GM23338 (cell line): ENCODE measurements around the gene TMEM147. TPM values are rescaled to one million over a fixed set of nuclear protein-coding genes. Genes with fewer than 3 reads are reported as not detected.

Experiments used
- ATAC-seq: fragments of 200-7000 bp; cut with Tn5 transposase; 3 replicates; pipeline ENCODE4 v1.9.1; 2020
- DNase-seq: peaks from one replicate; pipeline ENCODE4 v3.0.0-alpha.2; 2015; ENCODE audit warnings: low spot score
- H2AFZ ChIP-seq: fragments of 200-600 bp; sonication (generic); 2 replicates; pipeline ENCODE4 v1.8.0; 2016; ENCODE audit warnings: antibody characterized with exemption, mild to moderate bottlenecking, moderate library complexity
- H3F3A ChIP-seq: fragments of 200-600 bp; sonication (generic); replicated peaks from 2 replicates; pipeline ENCODE4 v1.8.0; 2017; ENCODE audit warnings: antibody characterized with exemption, mixed run types, low read depth
- H3K27ac ChIP-seq: fragments of 200-600 bp; sonication (generic); 2 replicates; pipeline ENCODE4 v1.6.1; 2016; ENCODE audit warnings: low read depth
- H3K27me3 ChIP-seq: fragments of 200-600 bp; sonication (generic); 2 replicates; pipeline ENCODE4 v1.8.0; 2016; ENCODE audit warnings: mild to moderate bottlenecking, mixed run types, moderate library complexity; ENCODE audit not compliant: insufficient read depth
- H3K36me3 ChIP-seq: fragments of 200-600 bp; sonication (generic); 2 replicates; pipeline ENCODE4 v1.8.0; 2016; ENCODE audit warnings: mild to moderate bottlenecking; ENCODE audit not compliant: insufficient read depth
- H3K4me1 ChIP-seq: fragments of 200-600 bp; sonication (generic); 2 replicates; pipeline ENCODE4 v1.8.0; 2016; ENCODE audit warnings: mild to moderate bottlenecking, moderate library complexity; ENCODE audit not compliant: insufficient read depth
- H3K4me2 ChIP-seq: fragments of 200-600 bp; sonication (generic); 2 replicates; pipeline ENCODE4 v1.7.1; 2017; ENCODE audit warnings: mixed run types
- H3K4me3 ChIP-seq: fragments of 200-600 bp; sonication (generic); 2 replicates; pipeline ENCODE4 v1.6.1; 2016; ENCODE audit warnings: mixed run types
- H3K79me2 ChIP-seq: fragments of 200-600 bp; sonication (generic); replicated peaks from 2 replicates; pipeline ENCODE4 v1.8.0; 2017; ENCODE audit warnings: mild to moderate bottlenecking; ENCODE audit not compliant: insufficient read depth
- H3K9me2 ChIP-seq: fragments of 200-600 bp; sonication (generic); 2 replicates; pipeline ENCODE4 v1.8.0; 2017; ENCODE audit not compliant: insufficient read depth
- H4K20me1 ChIP-seq: fragments of 200-600 bp; sonication (generic); replicated peaks from 2 replicates; pipeline ENCODE4 v1.8.0; 2017; ENCODE audit warnings: mild to moderate bottlenecking; ENCODE audit not compliant: insufficient read depth
- H3K27ac Mint-ChIP-seq: 2 replicates; pipeline ENCODE4 v1.8.0; 2020; ENCODE audit warnings: inconsistent platforms, mild to moderate bottlenecking, moderate library complexity, mixed read lengths
- H3K27me3 Mint-ChIP-seq: 3 replicates; pipeline ENCODE4 v1.8.0; 2022; ENCODE audit warnings: low read depth, mild to moderate bottlenecking, moderate library complexity, mixed read lengths, inconsistent platforms; ENCODE audit not compliant: insufficient read depth, poor library complexity
- H3K36me3 Mint-ChIP-seq: 3 replicates; pipeline ENCODE4 v1.8.0; 2021; ENCODE audit warnings: low read depth, mild to moderate bottlenecking, inconsistent platforms, moderate library complexity, mixed read lengths
- H3K4me1 Mint-ChIP-seq: 3 replicates; pipeline ENCODE4 v1.8.0; 2020; ENCODE audit warnings: mild to moderate bottlenecking, inconsistent platforms, mixed read lengths
- H3K4me3 Mint-ChIP-seq: 3 replicates; pipeline ENCODE4 v1.8.0; 2021; ENCODE audit warnings: moderate library complexity, mild to moderate bottlenecking, inconsistent platforms, mixed read lengths
- H3K9me3 Mint-ChIP-seq: 3 replicates; pipeline ENCODE4 v1.8.0; 2020; ENCODE audit warnings: moderate library complexity, mild to moderate bottlenecking, inconsistent platforms, mixed read lengths
- CREB1 ChIP-seq: fragments of 250-450 bp; sonication (Bioruptor Pico); IDR thresholded peaks from 2 replicates; pipeline ENCODE4 v1.5.0; 2020; ENCODE audit warnings: low read depth, mild to moderate bottlenecking, moderate library complexity
- EZH2 ChIP-seq: fragments of 200-600 bp; sonication (generic); IDR thresholded peaks from one replicate; pipeline ENCODE4 v1.8.0; 2017; ENCODE audit warnings: antibody characterized with exemption, mild to moderate bottlenecking, low read depth; ENCODE audit not compliant: unreplicated experiment
- EZH2phosphoT487 ChIP-seq: fragments of 200-600 bp; sonication (generic); IDR thresholded peaks from one replicate; pipeline ENCODE4 v1.8.1; 2018; ENCODE audit warnings: antibody characterized with exemption; ENCODE audit not compliant: unreplicated experiment
- JUNB ChIP-seq: IDR thresholded peaks from one replicate; pipeline ENCODE4 v1.6.1; 2016; ENCODE audit warnings: antibody characterized with exemption; ENCODE audit not compliant: unreplicated experiment
- NANOG ChIP-seq: IDR thresholded peaks from 2 replicates; pipeline ENCODE4 v1.6.1; 2016; ENCODE audit warnings: antibody characterized with exemption, borderline replicate concordance
- POLR2AphosphoS5 ChIP-seq: IDR thresholded peaks from 2 replicates; pipeline ENCODE4 v1.6.1; 2016; ENCODE audit warnings: antibody characterized with exemption, low read depth
- STAT1 ChIP-seq: IDR thresholded peaks from one replicate; pipeline ENCODE4 v1.6.1; 2016; ENCODE audit warnings: antibody characterized with exemption; ENCODE audit not compliant: unreplicated experiment
- ZNF114 ChIP-seq: fragments of 250-450 bp; sonication (Bioruptor Pico); IDR thresholded peaks from 2 replicates; pipeline ENCODE4 v1.5.0; 2020; ENCODE audit warnings: mild to moderate bottlenecking, moderate library complexity
- ZNF331 ChIP-seq: fragments of 250-450 bp; sonication (Bioruptor Pico); IDR thresholded peaks from 2 replicates; pipeline ENCODE4 v1.5.0; 2020; ENCODE audit warnings: low read depth, mild to moderate bottlenecking, moderate library complexity
- polyA plus RNA-seq: library from polyadenylated mRNA; unstranded; fragments of >200 nt; fragmentation: Nextera tagmentation; extraction: Ambion mirVana; gene quantifications from 2 replicates; pipeline ENCODE4 v1.2.1, GENCODE V29; 2016
- total RNA-seq: library from RNA; depleted of rRNA; stranded (reverse); fragments of >200 nt; shearing (Covaris generic); gene quantifications from 2 replicates; pipeline ENCODE4 v1.2.3, GENCODE V29; 2014
- TF ChIP-seq, protein P1 (sequence below), 2 experiments: fragments of 200-600 bp in 1 of 2; sonication (generic) in 1 of 2; conservative IDR thresholded peaks; 2 replicates each; pipeline versions ENCODE4 v1.5.1 to v1.6.1; 2016 to 2017; ENCODE audit warnings: antibody characterized with exemption in 2 of 2, low read depth in 2 of 2, mild to moderate bottlenecking in 2 of 2, moderate library complexity in 1 of 2
- TF ChIP-seq, protein P2 (sequence below): IDR thresholded peaks from 2 replicates; pipeline ENCODE4 v1.6.1; 2016; ENCODE audit warnings: antibody characterized with exemption
- TF ChIP-seq, protein P3 (sequence below): fragments of 250-450 bp; sonication (Bioruptor Pico); IDR thresholded peaks from 2 replicates; pipeline ENCODE4 v1.5.0; 2020; ENCODE audit warnings: mild to moderate bottlenecking, moderate library complexity
- TF ChIP-seq, protein P4 (sequence below): IDR thresholded peaks from one replicate; pipeline ENCODE4 v1.6.1; 2018; ENCODE audit warnings: antibody characterized with exemption; ENCODE audit not compliant: unreplicated experiment

Gene TMEM147
- total and polyA plus RNA-seq, 2 experiments from 2014 or later = 164 to 272 TPM

DNA sequence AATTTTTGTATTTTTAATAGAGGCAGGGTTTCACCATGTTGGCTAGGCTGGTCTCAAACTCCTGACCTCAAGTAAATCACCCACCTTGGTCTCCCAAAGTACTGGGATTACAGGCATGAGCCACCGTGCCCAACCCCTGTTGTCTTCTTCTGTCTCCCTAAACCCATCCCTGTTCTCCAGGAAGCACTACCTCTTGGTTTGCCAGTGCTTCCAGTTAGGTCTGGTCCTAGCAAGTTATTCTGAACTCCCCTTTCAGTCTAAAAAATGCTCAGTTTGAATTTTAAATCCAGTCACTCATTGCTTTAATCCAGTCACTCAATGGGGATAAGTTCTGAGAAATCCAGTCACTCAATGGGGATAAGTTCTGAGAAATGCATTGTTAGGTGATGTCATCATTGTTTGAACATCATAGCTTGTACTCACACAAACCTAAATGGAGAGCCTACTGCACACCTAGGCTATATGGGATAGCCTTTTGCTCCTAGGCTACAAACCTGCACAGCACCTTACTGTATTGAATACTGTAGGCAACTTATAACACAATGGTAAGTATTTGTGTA lies 26.1 kb downstream of the TMEM147 start:
- no peaks in the 10 kb centered on the region for H3F3A ChIP-seq
- Mint-ChIP-seq H3K36me3 (peaks cover 12% of the 10 kb centered on the region), H3K27ac (no peak overlapping the region), H3K4me3 (no peak overlapping the region), H3K9me3 (peaks cover 18% of the 10 kb centered on the region), H3K27me3 (no peaks in the 10 kb centered on the region), H3K4me1 (peaks cover 12% of the 10 kb centered on the region; the same call in 2 of the 3 replicates)
- no peaks in the 10 kb centered on the region for H3K4me1 ChIP-seq
- no peak for DNase-seq
- H3K9me2 ChIP-seq = no peaks in the 10 kb centered on the region
- no peaks in the 10 kb centered on the region for H4K20me1 ChIP-seq
- no peaks in the 10 kb centered on the region for H3K79me2 ChIP-seq
- no peak overlapping the region for H2AFZ ChIP-seq
- no peak overlapping the region for H3K4me2 ChIP-seq
- TF ChIP-seq, protein P1, sequence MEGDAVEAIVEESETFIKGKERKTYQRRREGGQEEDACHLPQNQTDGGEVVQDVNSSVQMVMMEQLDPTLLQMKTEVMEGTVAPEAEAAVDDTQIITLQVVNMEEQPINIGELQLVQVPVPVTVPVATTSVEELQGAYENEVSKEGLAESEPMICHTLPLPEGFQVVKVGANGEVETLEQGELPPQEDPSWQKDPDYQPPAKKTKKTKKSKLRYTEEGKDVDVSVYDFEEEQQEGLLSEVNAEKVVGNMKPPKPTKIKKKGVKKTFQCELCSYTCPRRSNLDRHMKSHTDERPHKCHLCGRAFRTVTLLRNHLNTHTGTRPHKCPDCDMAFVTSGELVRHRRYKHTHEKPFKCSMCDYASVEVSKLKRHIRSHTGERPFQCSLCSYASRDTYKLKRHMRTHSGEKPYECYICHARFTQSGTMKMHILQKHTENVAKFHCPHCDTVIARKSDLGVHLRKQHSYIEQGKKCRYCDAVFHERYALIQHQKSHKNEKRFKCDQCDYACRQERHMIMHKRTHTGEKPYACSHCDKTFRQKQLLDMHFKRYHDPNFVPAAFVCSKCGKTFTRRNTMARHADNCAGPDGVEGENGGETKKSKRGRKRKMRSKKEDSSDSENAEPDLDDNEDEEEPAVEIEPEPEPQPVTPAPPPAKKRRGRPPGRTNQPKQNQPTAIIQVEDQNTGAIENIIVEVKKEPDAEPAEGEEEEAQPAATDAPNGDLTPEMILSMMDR (conservative IDR thresholded peaks at IDR 0.05; ENCODE audit: low read depth in 2 of 2) = no peak
- TF ChIP-seq JUNB (no peak), POLR2AphosphoS5 (no peak), EZH2 (no peak), STAT1 (no peak), ZNF114 (CRISPR knock-in tag) (no peak), CREB1 (CRISPR knock-in tag) (no peak), ZNF331 (CRISPR knock-in tag) (no peak), NANOG (no peak), EZH2phosphoT487 (no peak)
- TF ChIP-seq, protein P2, sequence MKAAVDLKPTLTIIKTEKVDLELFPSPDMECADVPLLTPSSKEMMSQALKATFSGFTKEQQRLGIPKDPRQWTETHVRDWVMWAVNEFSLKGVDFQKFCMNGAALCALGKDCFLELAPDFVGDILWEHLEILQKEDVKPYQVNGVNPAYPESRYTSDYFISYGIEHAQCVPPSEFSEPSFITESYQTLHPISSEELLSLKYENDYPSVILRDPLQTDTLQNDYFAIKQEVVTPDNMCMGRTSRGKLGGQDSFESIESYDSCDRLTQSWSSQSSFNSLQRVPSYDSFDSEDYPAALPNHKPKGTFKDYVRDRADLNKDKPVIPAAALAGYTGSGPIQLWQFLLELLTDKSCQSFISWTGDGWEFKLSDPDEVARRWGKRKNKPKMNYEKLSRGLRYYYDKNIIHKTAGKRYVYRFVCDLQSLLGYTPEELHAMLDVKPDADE = no peak
- TF ChIP-seq, protein P3, sequence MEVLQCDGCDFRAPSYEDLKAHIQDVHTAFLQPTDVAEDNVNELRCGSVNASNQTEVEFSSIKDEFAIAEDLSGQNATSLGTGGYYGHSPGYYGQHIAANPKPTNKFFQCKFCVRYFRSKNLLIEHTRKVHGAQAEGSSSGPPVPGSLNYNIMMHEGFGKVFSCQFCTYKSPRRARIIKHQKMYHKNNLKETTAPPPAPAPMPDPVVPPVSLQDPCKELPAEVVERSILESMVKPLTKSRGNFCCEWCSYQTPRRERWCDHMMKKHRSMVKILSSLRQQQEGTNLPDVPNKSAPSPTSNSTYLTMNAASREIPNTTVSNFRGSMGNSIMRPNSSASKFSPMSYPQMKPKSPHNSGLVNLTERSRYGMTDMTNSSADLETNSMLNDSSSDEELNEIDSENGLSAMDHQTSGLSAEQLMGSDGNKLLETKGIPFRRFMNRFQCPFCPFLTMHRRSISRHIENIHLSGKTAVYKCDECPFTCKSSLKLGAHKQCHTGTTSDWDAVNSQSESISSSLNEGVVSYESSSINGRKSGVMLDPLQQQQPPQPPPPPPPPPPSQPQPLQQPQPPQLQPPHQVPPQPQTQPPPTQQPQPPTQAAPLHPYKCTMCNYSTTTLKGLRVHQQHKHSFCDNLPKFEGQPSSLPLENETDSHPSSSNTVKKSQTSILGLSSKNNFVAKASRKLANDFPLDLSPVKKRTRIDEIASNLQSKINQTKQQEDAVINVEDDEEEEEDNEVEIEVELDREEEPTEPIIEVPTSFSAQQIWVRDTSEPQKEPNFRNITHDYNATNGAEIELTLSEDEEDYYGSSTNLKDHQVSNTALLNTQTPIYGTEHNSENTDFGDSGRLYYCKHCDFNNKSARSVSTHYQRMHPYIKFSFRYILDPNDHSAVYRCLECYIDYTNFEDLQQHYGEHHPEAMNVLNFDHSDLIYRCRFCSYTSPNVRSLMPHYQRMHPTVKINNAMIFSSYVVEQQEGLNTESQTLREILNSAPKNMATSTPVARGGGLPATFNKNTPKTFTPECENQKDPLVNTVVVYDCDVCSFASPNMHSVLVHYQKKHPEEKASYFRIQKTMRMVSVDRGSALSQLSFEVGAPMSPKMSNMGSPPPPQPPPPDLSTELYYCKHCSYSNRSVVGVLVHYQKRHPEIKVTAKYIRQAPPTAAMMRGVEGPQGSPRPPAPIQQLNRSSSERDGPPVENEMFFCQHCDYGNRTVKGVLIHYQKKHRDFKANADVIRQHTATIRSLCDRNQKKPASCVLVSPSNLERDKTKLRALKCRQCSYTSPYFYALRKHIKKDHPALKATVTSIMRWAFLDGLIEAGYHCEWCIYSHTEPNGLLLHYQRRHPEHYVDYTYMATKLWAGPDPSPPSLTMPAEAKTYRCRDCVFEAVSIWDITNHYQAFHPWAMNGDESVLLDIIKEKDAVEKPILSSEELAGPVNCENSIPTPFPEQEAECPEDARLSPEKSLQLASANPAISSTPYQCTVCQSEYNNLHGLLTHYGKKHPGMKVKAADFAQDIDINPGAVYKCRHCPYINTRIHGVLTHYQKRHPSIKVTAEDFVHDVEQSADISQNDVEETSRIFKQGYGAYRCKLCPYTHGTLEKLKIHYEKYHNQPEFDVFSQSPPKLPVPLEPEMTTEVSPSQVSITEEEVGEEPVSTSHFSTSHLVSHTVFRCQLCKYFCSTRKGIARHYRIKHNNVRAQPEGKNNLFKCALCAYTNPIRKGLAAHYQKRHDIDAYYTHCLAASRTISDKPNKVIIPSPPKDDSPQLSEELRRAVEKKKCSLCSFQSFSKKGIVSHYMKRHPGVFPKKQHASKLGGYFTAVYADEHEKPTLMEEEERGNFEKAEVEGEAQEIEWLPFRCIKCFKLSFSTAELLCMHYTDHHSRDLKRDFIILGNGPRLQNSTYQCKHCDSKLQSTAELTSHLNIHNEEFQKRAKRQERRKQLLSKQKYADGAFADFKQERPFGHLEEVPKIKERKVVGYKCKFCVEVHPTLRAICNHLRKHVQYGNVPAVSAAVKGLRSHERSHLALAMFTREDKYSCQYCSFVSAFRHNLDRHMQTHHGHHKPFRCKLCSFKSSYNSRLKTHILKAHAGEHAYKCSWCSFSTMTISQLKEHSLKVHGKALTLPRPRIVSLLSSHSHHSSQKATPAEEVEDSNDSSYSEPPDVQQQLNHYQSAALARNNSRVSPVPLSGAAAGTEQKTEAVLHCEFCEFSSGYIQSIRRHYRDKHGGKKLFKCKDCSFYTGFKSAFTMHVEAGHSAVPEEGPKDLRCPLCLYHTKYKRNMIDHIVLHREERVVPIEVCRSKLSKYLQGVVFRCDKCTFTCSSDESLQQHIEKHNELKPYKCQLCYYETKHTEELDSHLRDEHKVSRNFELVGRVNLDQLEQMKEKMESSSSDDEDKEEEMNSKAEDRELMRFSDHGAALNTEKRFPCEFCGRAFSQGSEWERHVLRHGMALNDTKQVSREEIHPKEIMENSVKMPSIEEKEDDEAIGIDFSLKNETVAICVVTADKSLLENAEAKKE = no peak
- TF ChIP-seq, protein P4, sequence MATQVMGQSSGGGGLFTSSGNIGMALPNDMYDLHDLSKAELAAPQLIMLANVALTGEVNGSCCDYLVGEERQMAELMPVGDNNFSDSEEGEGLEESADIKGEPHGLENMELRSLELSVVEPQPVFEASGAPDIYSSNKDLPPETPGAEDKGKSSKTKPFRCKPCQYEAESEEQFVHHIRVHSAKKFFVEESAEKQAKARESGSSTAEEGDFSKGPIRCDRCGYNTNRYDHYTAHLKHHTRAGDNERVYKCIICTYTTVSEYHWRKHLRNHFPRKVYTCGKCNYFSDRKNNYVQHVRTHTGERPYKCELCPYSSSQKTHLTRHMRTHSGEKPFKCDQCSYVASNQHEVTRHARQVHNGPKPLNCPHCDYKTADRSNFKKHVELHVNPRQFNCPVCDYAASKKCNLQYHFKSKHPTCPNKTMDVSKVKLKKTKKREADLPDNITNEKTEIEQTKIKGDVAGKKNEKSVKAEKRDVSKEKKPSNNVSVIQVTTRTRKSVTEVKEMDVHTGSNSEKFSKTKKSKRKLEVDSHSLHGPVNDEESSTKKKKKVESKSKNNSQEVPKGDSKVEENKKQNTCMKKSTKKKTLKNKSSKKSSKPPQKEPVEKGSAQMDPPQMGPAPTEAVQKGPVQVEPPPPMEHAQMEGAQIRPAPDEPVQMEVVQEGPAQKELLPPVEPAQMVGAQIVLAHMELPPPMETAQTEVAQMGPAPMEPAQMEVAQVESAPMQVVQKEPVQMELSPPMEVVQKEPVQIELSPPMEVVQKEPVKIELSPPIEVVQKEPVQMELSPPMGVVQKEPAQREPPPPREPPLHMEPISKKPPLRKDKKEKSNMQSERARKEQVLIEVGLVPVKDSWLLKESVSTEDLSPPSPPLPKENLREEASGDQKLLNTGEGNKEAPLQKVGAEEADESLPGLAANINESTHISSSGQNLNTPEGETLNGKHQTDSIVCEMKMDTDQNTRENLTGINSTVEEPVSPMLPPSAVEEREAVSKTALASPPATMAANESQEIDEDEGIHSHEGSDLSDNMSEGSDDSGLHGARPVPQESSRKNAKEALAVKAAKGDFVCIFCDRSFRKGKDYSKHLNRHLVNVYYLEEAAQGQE = no peak
- ATAC-seq = no peak
- peaks cover 3% of the 10 kb centered on the region; the same call in 1 of the 2 replicates for H3K36me3 ChIP-seq
- no peak overlapping the region for H3K27ac ChIP-seq
- no peak overlapping the region for H3K4me3 ChIP-seq
- H3K27me3 ChIP-seq = no peaks in the 10 kb centered on the region
